HAP-1 (cell line): ENCODE data around the gene COPE.

ENCODE experiments used
- DNase-seq, 2 experiments: peaks; one replicate each; pipeline ENCODE4 v3.0.0-alpha.2; 2016 to 2020; ENCODE audit warnings: low spot score in 2 of 2
- H3K27me3 ChIP-seq: fragments of 250-450 bp; sonication (Bioruptor Pico); 2 replicates; pipeline ENCODE4 v1.5.1; 2020; ENCODE audit warnings: low read depth, mild to moderate bottlenecking, moderate library complexity
- H3K36me3 ChIP-seq: fragments of 250-450 bp; sonication (Bioruptor Pico); replicated peaks from 2 replicates; pipeline ENCODE4 v1.5.1; 2020; ENCODE audit warnings: mild to moderate bottlenecking
- H3K4me1 ChIP-seq: fragments of 250-450 bp; sonication (Bioruptor Pico); 2 replicates; pipeline ENCODE4 v1.5.1; 2020; ENCODE audit warnings: mild to moderate bottlenecking
- H3K4me3 ChIP-seq: fragments of 250-450 bp; sonication (Bioruptor Pico); 2 replicates; pipeline ENCODE4 v1.5.1; 2020; ENCODE audit warnings: mild to moderate bottlenecking, moderate library complexity
- H3K9me3 ChIP-seq: fragments of 250-450 bp; sonication (Bioruptor Pico); 2 replicates; pipeline ENCODE4 v1.5.1; 2020; ENCODE audit warnings: mild to moderate bottlenecking, moderate library complexity
- in situ Hi-C: fragments of 300-500 bp; cut with MboI; formaldehyde crosslinking; loops from 3 replicates; pipeline ENCODE4 v1.14.3; 2020; ENCODE audit warnings: low sequenced_read_pairs, inconsistent platforms, mixed read lengths

COPE gene

GRCh38 chr19:18898607-18899408 is 20.4 kb downstream of the COPE start:
- Histone ChIP-seq H3K4me1 (no peaks in the 10 kb centered on the region), H3K36me3 (no peaks in the 10 kb centered on the region; the same call in 1 of the 2 replicates), H3K27me3 (no peaks in the 10 kb centered on the region), H3K9me3 (no peaks in the 10 kb centered on the region), H3K4me3 (no peak overlapping the region)
- no peak for DNase-seq
- in situ Hi-C loops = no loop called here

GRCh38 chr19:18898081-18898606 is 21.0 kb downstream of the COPE start:
- Histone ChIP-seq H3K9me3 (no peaks in the 10 kb centered on the region), H3K4me3 (no peak overlapping the region), H3K4me1 (no peaks in the 10 kb centered on the region), H3K27me3 (no peaks in the 10 kb centered on the region), H3K36me3 (no peaks in the 10 kb centered on the region; the same call in 1 of the 2 replicates)
- in situ Hi-C loops = no loop called here
- DNase-seq = no peak

- in situ Hi-C loops = no loop called here
Measured at GRCh38 chr19:18897094-18898029, 21.8 kb downstream of the COPE start.

GRCh38 chr19:18896421-18896841 is 22.8 kb downstream of the COPE start:
- in situ Hi-C loops = no loop called here

More at GRCh38 chr19:18897094-18898029, 21.8 kb downstream of the COPE start:
- H3K4me1 ChIP-seq = no peaks in the 10 kb centered on the region
- DNase-seq = no peak
- H3K27me3 ChIP-seq = no peaks in the 10 kb centered on the region
- H3K36me3 ChIP-seq = no peaks in the 10 kb centered on the region; the same call in 1 of the 2 replicates
- H3K9me3 ChIP-seq = no peaks in the 10 kb centered on the region
- H3K4me3 ChIP-seq = no peak overlapping the region

GRCh38 chr19:18895824-18896341 is 23.3 kb downstream of the COPE start, which contains the start of gene CERS1:
CERS1 (minus strand) TSS chr19:18896158; CDS start chr19:18896072, 86 bp downstream.
- H3K36me3 ChIP-seq = no peaks in the 10 kb centered on the region; the same call in 1 of the 2 replicates
- in situ Hi-C loops = no loop called here
- H3K27me3 ChIP-seq = no peaks in the 10 kb centered on the region
- no peaks in the 10 kb centered on the region for H3K9me3 ChIP-seq
- H3K4me1 ChIP-seq = no peaks in the 10 kb centered on the region
- peak within 1 kb of the TSS; percentile 49 for H3K4me3 ChIP-seq
- DNase-seq = peak in 1 of 2 experiments; percentile 57

More at GRCh38 chr19:18896421-18896841, 22.8 kb downstream of the COPE start:
- H3K4me3 ChIP-seq = no peak overlapping the region
- no peaks in the 10 kb centered on the region; the same call in 1 of the 2 replicates for H3K36me3 ChIP-seq
- DNase-seq = no peak
- no peaks in the 10 kb centered on the region for H3K9me3 ChIP-seq
- H3K27me3 ChIP-seq = no peaks in the 10 kb centered on the region
- no peaks in the 10 kb centered on the region for H3K4me1 ChIP-seq

GRCh38 chr19:18895038-18895823 is 24.0 kb downstream of the COPE start:
- no peaks in the 10 kb centered on the region for H3K4me1 ChIP-seq
- peak; percentile 27 to 77 for DNase-seq
- H3K9me3 ChIP-seq = no peaks in the 10 kb centered on the region
- no peaks in the 10 kb centered on the region; the same call in 1 of the 2 replicates for H3K36me3 ChIP-seq
- H3K27me3 ChIP-seq = no peaks in the 10 kb centered on the region
- in situ Hi-C loops = no loop called here
- H3K4me3 ChIP-seq = peak overlapping the region; percentile 49

GRCh38 chr19:18894254-18895037 is 24.7 kb downstream of the COPE start:
- peak in 1 of 2 experiments; percentile 76 for DNase-seq
- Histone ChIP-seq H3K4me3 (peak overlapping the region; percentile 49), H3K36me3 (no peaks in the 10 kb centered on the region; the same call in 1 of the 2 replicates), H3K9me3 (no peaks in the 10 kb centered on the region), H3K4me1 (no peaks in the 10 kb centered on the region), H3K27me3 (no peaks in the 10 kb centered on the region)
- in situ Hi-C loops = no loop called here

GRCh38 chr19:18893587-18894253 is 25.5 kb downstream of the COPE start:
- Histone ChIP-seq H3K36me3 (no peaks in the 10 kb centered on the region), H3K27me3 (no peaks in the 10 kb centered on the region), H3K9me3 (no peaks in the 10 kb centered on the region), H3K4me1 (no peaks in the 10 kb centered on the region), H3K4me3 (no peak overlapping the region)
- in situ Hi-C loops = no loop called here
- DNase-seq = no peak

- Histone ChIP-seq H3K4me1 (no peaks in the 10 kb centered on the region), H3K27me3 (no peaks in the 10 kb centered on the region), H3K36me3 (peaks cover 3% of the 10 kb centered on the region; the same call in 1 of the 2 replicates), H3K4me3 (no peak overlapping the region), H3K9me3 (no peaks in the 10 kb centered on the region)
- in situ Hi-C loops = no loop called here
- DNase-seq = no peak
Measured at GRCh38 chr19:18889949-18890745, 29.0 kb downstream of the COPE start.

GRCh38 chr19:18886972-18887371 is 32.2 kb downstream of the COPE start:
- in situ Hi-C loops = no loop called here
- Histone ChIP-seq H3K4me1 (no peaks in the 10 kb centered on the region), H3K27me3 (no peaks in the 10 kb centered on the region)

More at GRCh38 chr19:18886972-18887371, 32.2 kb downstream of the COPE start:
- Histone ChIP-seq H3K4me3 (no peak overlapping the region), H3K36me3 (peaks cover 3% of the 10 kb centered on the region; the same call in 1 of the 2 replicates), H3K9me3 (no peaks in the 10 kb centered on the region)
- DNase-seq = no peak
